ENCODE data around the gene SCGB3A1.

DNA sequence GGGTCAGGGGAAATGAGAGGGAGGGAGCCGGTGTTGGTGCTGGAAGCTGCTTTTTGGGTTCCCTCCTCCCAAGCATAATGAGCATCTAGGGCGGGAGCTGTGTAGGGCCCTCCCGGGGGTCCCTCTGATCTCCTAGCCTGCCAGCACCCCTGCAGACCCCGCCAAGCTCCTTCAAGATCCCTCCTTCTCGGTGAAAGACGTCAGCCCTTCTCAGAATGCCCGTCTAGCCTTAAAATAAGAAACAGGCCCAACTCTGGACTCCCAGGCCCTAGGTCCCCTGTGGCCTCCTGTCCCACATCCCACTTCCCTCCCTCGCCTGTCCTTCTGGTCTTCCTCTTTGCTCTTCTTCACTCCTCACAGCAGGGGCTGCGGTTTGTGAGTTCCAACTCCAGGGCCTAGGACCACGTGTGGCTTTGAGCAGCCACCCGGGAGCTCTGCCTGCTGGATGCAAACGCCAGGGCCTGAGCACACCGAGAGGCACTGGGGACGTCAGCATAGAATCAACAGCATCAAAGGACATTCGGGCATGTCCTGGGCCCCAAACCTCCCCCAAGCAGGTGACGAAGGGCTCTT, 8.8 kb upstream of the SCGB3A1 start:
- TF ChIP-seq, protein P1, sequence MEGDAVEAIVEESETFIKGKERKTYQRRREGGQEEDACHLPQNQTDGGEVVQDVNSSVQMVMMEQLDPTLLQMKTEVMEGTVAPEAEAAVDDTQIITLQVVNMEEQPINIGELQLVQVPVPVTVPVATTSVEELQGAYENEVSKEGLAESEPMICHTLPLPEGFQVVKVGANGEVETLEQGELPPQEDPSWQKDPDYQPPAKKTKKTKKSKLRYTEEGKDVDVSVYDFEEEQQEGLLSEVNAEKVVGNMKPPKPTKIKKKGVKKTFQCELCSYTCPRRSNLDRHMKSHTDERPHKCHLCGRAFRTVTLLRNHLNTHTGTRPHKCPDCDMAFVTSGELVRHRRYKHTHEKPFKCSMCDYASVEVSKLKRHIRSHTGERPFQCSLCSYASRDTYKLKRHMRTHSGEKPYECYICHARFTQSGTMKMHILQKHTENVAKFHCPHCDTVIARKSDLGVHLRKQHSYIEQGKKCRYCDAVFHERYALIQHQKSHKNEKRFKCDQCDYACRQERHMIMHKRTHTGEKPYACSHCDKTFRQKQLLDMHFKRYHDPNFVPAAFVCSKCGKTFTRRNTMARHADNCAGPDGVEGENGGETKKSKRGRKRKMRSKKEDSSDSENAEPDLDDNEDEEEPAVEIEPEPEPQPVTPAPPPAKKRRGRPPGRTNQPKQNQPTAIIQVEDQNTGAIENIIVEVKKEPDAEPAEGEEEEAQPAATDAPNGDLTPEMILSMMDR (IDR thresholded peaks at IDR 0.05 in 4 of 5, conservative IDR thresholded peaks at IDR 0.05 in 1 of 5), result no peak
- no peak for TF ChIP-seq POLR2A (IDR thresholded peaks at IDR 0.05)
